CD14-positive monocyte (primary cell): ENCODE measurements around the gene CYREN. TPM values are rescaled to one million over a fixed set of nuclear protein-coding genes. Genes with fewer than 3 reads are reported as not detected.

ENCODE experiments used
- DNase-seq, 3 donors: peaks; one replicate each; pipeline ENCODE4 v3.0.0-alpha.2; 2011 to 2022
- H2AFZ ChIP-seq: 2 replicates; pipeline ENCODE4 v1.6.0; 2012; ENCODE audit warnings: mild to moderate bottlenecking, low read depth, low read length, inconsistent platforms; ENCODE audit not compliant: insufficient read depth, poor library complexity, severe bottlenecking
- H3K27ac ChIP-seq, 2 donors: 1 replicate in 1 of 2; 2 replicates in 1 of 2; pipeline ENCODE4 v1.5.1; 2012 to 2013; ENCODE audit warnings: low read length in 2 of 2, control low read depth in 1 of 2, inconsistent platforms in 1 of 2, low read depth in 1 of 2, mild to moderate bottlenecking in 1 of 2
- H3K27me3 ChIP-seq, 2 donors: one replicate each; pipeline versions ENCODE4 v1.6.0 to v1.6.1; 2011 to 2013; ENCODE audit warnings: low read length in 2 of 2; ENCODE audit not compliant: control insufficient read depth in 2 of 2, insufficient read depth in 2 of 2
- H3K36me3 ChIP-seq, 2 donors: replicated peaks in 1 of 2; 1 replicate in 1 of 2; 2 replicates in 1 of 2; pipeline versions ENCODE4 v1.5.1 to v1.6.1; 2012 to 2013; ENCODE audit warnings: low read length in 2 of 2, control low read depth in 1 of 2, inconsistent platforms in 1 of 2, mild to moderate bottlenecking in 1 of 2; ENCODE audit not compliant: insufficient read depth in 2 of 2, control insufficient read depth in 1 of 2
- H3K4me1 ChIP-seq, 2 donors: 1 replicate in 1 of 2; 2 replicates in 1 of 2; pipeline versions ENCODE4 v1.5.1 to v1.6.1; 2012 to 2013; ENCODE audit warnings: low read length in 2 of 2, control low read depth in 1 of 2, inconsistent platforms in 1 of 2, mild to moderate bottlenecking in 1 of 2, moderate library complexity in 1 of 2; ENCODE audit not compliant: insufficient read depth in 2 of 2, control insufficient read depth in 1 of 2
- H3K4me2 ChIP-seq: replicated peaks from 2 replicates; pipeline ENCODE3; 2012; ENCODE audit warnings: low read length, moderate library complexity, mild to moderate bottlenecking; ENCODE audit not compliant: poor library complexity, severe bottlenecking; ENCODE audit errors: extremely low read depth
- H3K4me3 ChIP-seq, 3 experiments: fragments of 200-600 bp in 1 of 3; sonication (generic) in 1 of 3; replicated peaks in 1 of 3; 1 replicate in 2 of 3; 2 replicates in 1 of 3; pipeline ENCODE4 v1.5.1; 2011 to 2013; ENCODE audit warnings: low read length in 3 of 3, mild to moderate bottlenecking in 3 of 3, control low read depth in 2 of 3, low read depth in 2 of 3, inconsistent platforms in 1 of 3, moderate library complexity in 1 of 3
- H3K79me2 ChIP-seq: 2 replicates; pipeline ENCODE4 v1.6.0; 2012; ENCODE audit warnings: mild to moderate bottlenecking, control low read depth, inconsistent platforms, low read length, moderate library complexity; ENCODE audit not compliant: insufficient read depth
- H3K9ac ChIP-seq: 2 replicates; pipeline ENCODE4 v1.6.0; 2017; ENCODE audit warnings: low read length, mild to moderate bottlenecking; ENCODE audit not compliant: insufficient read depth, poor library complexity, severe bottlenecking
- H3K9me3 ChIP-seq, 2 donors: replicated peaks in 1 of 2; 1 replicate in 1 of 2; 2 replicates in 1 of 2; pipeline versions ENCODE4 v1.5.1 to v1.6.1; 2012 to 2013; ENCODE audit warnings: low read length in 2 of 2, control low read depth in 1 of 2; ENCODE audit not compliant: control insufficient read depth in 1 of 2, insufficient read depth in 1 of 2
- H4K20me1 ChIP-seq: 2 replicates; pipeline ENCODE4 v1.6.0; 2012; ENCODE audit warnings: mild to moderate bottlenecking, low read length, control low read depth, moderate library complexity; ENCODE audit not compliant: insufficient read depth
- H3K27ac Mint-ChIP-seq, 7 donors: one replicate each; pipeline ENCODE4 v1.8.0; 2020; ENCODE audit warnings: mild to moderate bottlenecking in 7 of 7, mixed read lengths in 7 of 7, moderate library complexity in 6 of 7, inconsistent platforms in 2 of 7
- H3K27me3 Mint-ChIP-seq, 3 donors: one replicate each; pipeline ENCODE4 v1.8.0; 2021 to 2022; ENCODE audit warnings: low read depth in 3 of 3, mild to moderate bottlenecking in 3 of 3, mixed read lengths in 3 of 3, moderate library complexity in 3 of 3, inconsistent platforms in 1 of 3
- H3K36me3 Mint-ChIP-seq, 2 donors: one replicate each; pipeline ENCODE4 v1.8.0; 2020; ENCODE audit warnings: mixed read lengths in 2 of 2, inconsistent platforms in 1 of 2, mild to moderate bottlenecking in 1 of 2
- H3K4me1 Mint-ChIP-seq: one replicate; pipeline ENCODE4 v1.8.0; 2020; ENCODE audit warnings: mild to moderate bottlenecking, mixed read lengths
- H3K4me3 Mint-ChIP-seq, 2 donors: one replicate each; pipeline ENCODE4 v1.8.0; 2020; ENCODE audit warnings: mild to moderate bottlenecking in 2 of 2, mixed read lengths in 2 of 2, moderate library complexity in 1 of 2
- H3K9me3 Mint-ChIP-seq, 7 donors: one replicate each; pipeline ENCODE4 v1.8.0; 2020 to 2022; ENCODE audit warnings: mixed read lengths in 7 of 7, mild to moderate bottlenecking in 6 of 7, moderate library complexity in 6 of 7, inconsistent platforms in 2 of 7
- WGBS: methylation state at CpG from one replicate; pipeline ENCODE4 v1.1.5; 2013; ENCODE audit warnings: missing lambda C conversion rate; ENCODE audit not compliant: insufficient coverage; 5-methylcytosine and 5-hydroxymethylcytosine counted together
- intact Hi-C, 2 donors: fragments of 100-400 bp; cut with micrococcal nuclease; formaldehyde crosslinking; loops; one replicate each; pipeline versions ENCODE4 v1.15.0 to v1.15.1; 2023
- polyA plus RNA-seq, 3 donors: library from polyadenylated mRNA; depleted of rRNA in 1 of 3; unstranded in 2 of 3; stranded (reverse) in 1 of 3; fragments of 300-500 nt in 2 of 3; fragments of >200 nt in 1 of 3; fragmentation: Illumina TruSeq in 2 of 3; gene quantifications; 1 replicate in 2 of 3; 2 replicates in 1 of 3; pipeline ENCODE4 v1.2.3, GENCODE V29; 2012 to 2021
- TF ChIP-seq, protein P1 (sequence below): fragments of 200-600 bp; IDR thresholded peaks from one replicate; pipeline ENCODE4 v1.8.0; 2022; ENCODE audit warnings: antibody characterized with exemption, mild to moderate bottlenecking

The CYREN gene
- polyA plus RNA-seq, 3 donors = 20.6 to 47.4 (median 40.1) TPM

DNA sequence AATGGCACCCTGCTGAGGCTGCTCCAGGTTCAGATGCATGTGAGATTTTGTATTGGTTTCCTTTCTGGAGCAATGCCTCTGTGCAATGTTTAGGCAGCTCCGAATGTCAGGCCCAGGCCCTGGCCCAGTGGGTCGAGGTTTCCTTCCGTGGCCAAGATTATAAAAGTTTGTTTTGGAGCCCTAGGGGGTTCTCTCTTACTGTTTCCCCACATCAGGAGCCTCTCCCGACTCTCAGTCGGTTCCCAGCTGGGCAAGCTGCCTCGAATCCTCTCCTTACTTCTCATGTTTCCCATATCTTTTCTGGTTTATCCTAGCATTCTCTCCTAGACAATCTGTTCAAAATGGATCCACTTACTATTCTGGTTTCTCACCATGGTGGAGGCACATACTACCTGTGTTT is 11.6 kb downstream of the CYREN start:
- Histone ChIP-seq H3K4me3 (no peak overlapping the region), H3K36me3 (peaks cover 0 to 45% of the 10 kb centered on the region in 2 donors), H3K79me2 (peaks cover 79% of the 10 kb centered on the region), H3K4me1 (peaks cover 32 to 36% of the 10 kb centered on the region in 2 donors), H4K20me1 (peaks cover 29% of the 10 kb centered on the region), H3K4me2 (no peak overlapping the region), H3K27me3 (no peaks in the 10 kb centered on the region), H3K9ac (no peak overlapping the region), H3K27ac (peak overlapping the region in 1 of 2 donors; percentile 82), H2AFZ (no peak overlapping the region), H3K9me3 (peaks cover 13 to 22% of the 10 kb centered on the region in 2 donors)
- Mint-ChIP-seq H3K36me3 (peaks cover 48 to 67% of the 10 kb centered on the region in 2 donors), H3K4me1 (peaks cover 36% of the 10 kb centered on the region), H3K27ac (peak overlapping the region in 2 of 7 donors; percentile 85 to 95), H3K27me3 (no peaks in the 10 kb centered on the region), H3K4me3 (no peak overlapping the region), H3K9me3 (peaks cover 20 to 40% (median 29%) of the 10 kb centered on the region in 7 donors)
- DNase-seq = no peak
- TF ChIP-seq, protein P1, sequence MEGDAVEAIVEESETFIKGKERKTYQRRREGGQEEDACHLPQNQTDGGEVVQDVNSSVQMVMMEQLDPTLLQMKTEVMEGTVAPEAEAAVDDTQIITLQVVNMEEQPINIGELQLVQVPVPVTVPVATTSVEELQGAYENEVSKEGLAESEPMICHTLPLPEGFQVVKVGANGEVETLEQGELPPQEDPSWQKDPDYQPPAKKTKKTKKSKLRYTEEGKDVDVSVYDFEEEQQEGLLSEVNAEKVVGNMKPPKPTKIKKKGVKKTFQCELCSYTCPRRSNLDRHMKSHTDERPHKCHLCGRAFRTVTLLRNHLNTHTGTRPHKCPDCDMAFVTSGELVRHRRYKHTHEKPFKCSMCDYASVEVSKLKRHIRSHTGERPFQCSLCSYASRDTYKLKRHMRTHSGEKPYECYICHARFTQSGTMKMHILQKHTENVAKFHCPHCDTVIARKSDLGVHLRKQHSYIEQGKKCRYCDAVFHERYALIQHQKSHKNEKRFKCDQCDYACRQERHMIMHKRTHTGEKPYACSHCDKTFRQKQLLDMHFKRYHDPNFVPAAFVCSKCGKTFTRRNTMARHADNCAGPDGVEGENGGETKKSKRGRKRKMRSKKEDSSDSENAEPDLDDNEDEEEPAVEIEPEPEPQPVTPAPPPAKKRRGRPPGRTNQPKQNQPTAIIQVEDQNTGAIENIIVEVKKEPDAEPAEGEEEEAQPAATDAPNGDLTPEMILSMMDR = no peak
- 93% methylated on average over 4 of the region's 6 CpGs for WGBS
- intact Hi-C loops = no loop called here

DNA sequence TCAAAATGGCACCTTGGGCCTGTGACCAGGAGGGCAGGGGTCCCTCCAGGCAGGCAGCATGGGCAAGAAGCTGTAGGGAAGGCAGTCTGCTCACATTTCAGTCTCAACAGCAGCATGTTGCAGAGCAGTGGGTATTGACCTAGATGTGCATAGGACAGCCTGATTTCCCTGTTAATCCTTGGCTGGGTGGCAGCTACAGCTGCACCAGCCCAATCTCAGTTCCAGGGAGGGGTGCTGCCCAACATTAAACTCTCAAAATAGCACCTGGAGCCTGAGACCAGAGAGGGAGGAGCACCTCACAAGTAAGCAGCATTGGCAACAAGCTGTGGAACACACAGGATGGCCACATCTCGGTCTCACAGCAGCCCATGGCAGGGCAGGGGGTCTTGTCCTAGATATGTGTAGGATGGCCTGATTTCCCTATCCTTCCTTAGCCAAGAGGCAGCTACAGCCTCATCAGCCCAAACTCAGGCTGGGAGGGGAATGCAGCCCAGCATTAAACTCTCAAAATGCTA is 12.3 kb downstream of the CYREN start:
- no peaks in the 10 kb centered on the region for H3K27me3 Mint-ChIP-seq
- Histone ChIP-seq H3K9me3 (peaks cover 13 to 22% of the 10 kb centered on the region in 2 donors), H4K20me1 (peaks cover 29% of the 10 kb centered on the region), H3K4me1 (peaks cover 32 to 36% of the 10 kb centered on the region in 2 donors), H3K4me2 (no peak overlapping the region), H3K36me3 (peaks cover 0 to 39% of the 10 kb centered on the region in 2 donors), H3K4me3 (no peak overlapping the region), H3K9ac (no peak overlapping the region), H2AFZ (no peak overlapping the region), H3K27ac (peak overlapping the region in 1 of 2 donors; percentile 82), H3K27me3 (no peaks in the 10 kb centered on the region), H3K79me2 (peaks cover 81% of the 10 kb centered on the region)
- peaks cover 50 to 73% of the 10 kb centered on the region in 2 donors for H3K36me3 Mint-ChIP-seq
- TF ChIP-seq, protein P1 = no peak
- H3K4me3 Mint-ChIP-seq = no peak overlapping the region
- peaks cover 20 to 45% (median 32%) of the 10 kb centered on the region in 7 donors for H3K9me3 Mint-ChIP-seq
- no peak for DNase-seq
- intact Hi-C loops = no loop called here
- WGBS = no CpG with 5 or more reads among the region's 1 CpG
- peak overlapping the region in 2 of 7 donors; percentile 30 to 52 for H3K27ac Mint-ChIP-seq
- H3K4me1 Mint-ChIP-seq = peaks cover 37% of the 10 kb centered on the region
